ENCODE data around the gene CLK4.

DNA sequence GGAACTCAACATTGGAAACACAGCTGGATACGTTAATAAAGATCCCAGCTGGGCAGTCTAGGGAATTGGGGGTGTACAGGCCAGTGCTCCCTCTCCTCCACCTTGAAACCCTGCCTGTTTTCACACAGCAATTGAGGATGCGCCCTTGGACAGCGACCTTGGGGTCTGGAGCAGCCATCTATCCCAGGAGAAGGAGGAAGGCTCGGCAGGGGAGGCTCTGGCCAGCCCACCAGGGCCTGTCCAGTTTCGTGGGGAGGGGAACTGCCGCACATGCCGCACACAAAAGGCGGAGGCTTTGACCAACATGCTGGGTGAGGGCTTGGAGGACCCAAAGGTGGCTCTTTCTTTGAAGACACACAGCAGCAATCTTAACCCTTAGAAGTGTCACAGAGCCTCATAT is 38.1 kb downstream of the CLK4 start:
- no peak for TF ChIP-seq TAF1 (IDR thresholded peaks at IDR 0.05; ENCODE audit: low read depth, low read length)
- no peak for TF ChIP-seq CTCF (IDR thresholded peaks at IDR 0.05; ENCODE audit: control extremely low read depth in 1 of 3, insufficient read depth in 1 of 3, low read depth in 1 of 3, low read length in 3 of 3)
- TF ChIP-seq RFX5 (IDR thresholded peaks at IDR 0.05; ENCODE audit: borderline replicate concordance, low read depth, low read length) = no peak
- TF ChIP-seq EP300 (IDR thresholded peaks at IDR 0.05; ENCODE audit: borderline replicate concordance in 1 of 2, low read depth in 2 of 2, low read length in 2 of 2) = no peak
- TF ChIP-seq POLR2A (IDR thresholded peaks at IDR 0.05; ENCODE audit: control extremely low read depth in 1 of 2, low read depth in 2 of 2, low read length in 2 of 2) = no peak
- no peak for TF ChIP-seq EZH2 (IDR thresholded peaks at IDR 0.05; ENCODE audit: low read depth, low read length, severe bottlenecking)
- no peak for TF ChIP-seq HDAC2 (IDR thresholded peaks at IDR 0.05; ENCODE audit: borderline replicate concordance in 1 of 2, low read depth in 2 of 2, low read length in 2 of 2)
- no peak for TF ChIP-seq USF2 (IDR thresholded peaks at IDR 0.05; ENCODE audit: low read length)

Measured in H1 (cell line).